ENCODE data around the gene DOP1A. TPM values are rescaled to one million over a fixed set of nuclear protein-coding genes. Genes with fewer than 3 reads are reported as not detected.

DOP1A gene
- total RNA-seq, 4 donors from 2014 or later: 44.8 to 118 (median 53.5) TPM

DNA sequence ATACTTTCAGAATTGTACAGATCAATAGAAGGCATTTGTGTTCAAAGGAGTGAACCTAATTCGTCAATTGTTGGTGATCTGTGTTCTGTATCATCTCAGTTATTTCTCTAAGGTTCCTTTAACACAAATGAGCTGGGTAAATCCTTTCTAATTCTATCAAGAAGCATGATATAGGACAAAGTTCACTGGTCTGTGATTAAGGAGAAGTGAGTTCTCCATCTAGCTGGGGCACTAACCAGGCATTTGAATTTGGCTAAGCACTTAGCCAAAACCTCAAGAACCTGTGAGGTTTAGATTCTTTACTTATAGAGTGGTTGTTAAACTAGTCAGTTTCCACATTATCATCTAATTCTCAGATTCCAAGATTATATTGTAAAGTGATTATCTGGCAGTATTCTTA is 50.3 kb downstream of the DOP1A start:
- Histone ChIP-seq H3K4me3 (no peak overlapping the region), H3K27me3 (no peaks in the 10 kb centered on the region), H3K27ac (no peak overlapping the region), H3K9me3 (no peaks in the 10 kb centered on the region), H3K36me3 (peaks cover 20% of the 10 kb centered on the region), H3K4me1 (no peaks in the 10 kb centered on the region)
- WGBS: 100% methylated on average over 1 of the region's 1 CpG
- DNase-seq (ENCODE audit: low spot score in 2 of 2): no peak
- TF ChIP-seq, protein P1, sequence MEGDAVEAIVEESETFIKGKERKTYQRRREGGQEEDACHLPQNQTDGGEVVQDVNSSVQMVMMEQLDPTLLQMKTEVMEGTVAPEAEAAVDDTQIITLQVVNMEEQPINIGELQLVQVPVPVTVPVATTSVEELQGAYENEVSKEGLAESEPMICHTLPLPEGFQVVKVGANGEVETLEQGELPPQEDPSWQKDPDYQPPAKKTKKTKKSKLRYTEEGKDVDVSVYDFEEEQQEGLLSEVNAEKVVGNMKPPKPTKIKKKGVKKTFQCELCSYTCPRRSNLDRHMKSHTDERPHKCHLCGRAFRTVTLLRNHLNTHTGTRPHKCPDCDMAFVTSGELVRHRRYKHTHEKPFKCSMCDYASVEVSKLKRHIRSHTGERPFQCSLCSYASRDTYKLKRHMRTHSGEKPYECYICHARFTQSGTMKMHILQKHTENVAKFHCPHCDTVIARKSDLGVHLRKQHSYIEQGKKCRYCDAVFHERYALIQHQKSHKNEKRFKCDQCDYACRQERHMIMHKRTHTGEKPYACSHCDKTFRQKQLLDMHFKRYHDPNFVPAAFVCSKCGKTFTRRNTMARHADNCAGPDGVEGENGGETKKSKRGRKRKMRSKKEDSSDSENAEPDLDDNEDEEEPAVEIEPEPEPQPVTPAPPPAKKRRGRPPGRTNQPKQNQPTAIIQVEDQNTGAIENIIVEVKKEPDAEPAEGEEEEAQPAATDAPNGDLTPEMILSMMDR (IDR thresholded peaks at IDR 0.05): no peak
- TF ChIP-seq POLR2AphosphoS5 (IDR thresholded peaks at IDR 0.05): no peak
- no peak for TF ChIP-seq EP300 (IDR thresholded peaks at IDR 0.05)
- TF ChIP-seq POLR2A (IDR thresholded peaks at IDR 0.05): no peak

- Histone ChIP-seq H3K9me3 (no peaks in the 10 kb centered on the region), H3K27me3 (no peaks in the 10 kb centered on the region), H3K27ac (no peak overlapping the region), H3K36me3 (peaks cover 35% of the 10 kb centered on the region), H3K4me1 (no peaks in the 10 kb centered on the region), H3K4me3 (no peak overlapping the region)
- no peak for DNase-seq (ENCODE audit: low spot score in 2 of 2)
- WGBS: 88% methylated on average over 2 of the region's 2 CpGs
- TF ChIP-seq POLR2AphosphoS5 (IDR thresholded peaks at IDR 0.05) (no peak), POLR2A (IDR thresholded peaks at IDR 0.05) (no peak), EP300 (IDR thresholded peaks at IDR 0.05) (no peak)
- TF ChIP-seq, protein P1 (IDR thresholded peaks at IDR 0.05): no peak
These were observed 52.4 kb downstream of the DOP1A start for GRCh38 chr6:83119742-83120300.

DNA sequence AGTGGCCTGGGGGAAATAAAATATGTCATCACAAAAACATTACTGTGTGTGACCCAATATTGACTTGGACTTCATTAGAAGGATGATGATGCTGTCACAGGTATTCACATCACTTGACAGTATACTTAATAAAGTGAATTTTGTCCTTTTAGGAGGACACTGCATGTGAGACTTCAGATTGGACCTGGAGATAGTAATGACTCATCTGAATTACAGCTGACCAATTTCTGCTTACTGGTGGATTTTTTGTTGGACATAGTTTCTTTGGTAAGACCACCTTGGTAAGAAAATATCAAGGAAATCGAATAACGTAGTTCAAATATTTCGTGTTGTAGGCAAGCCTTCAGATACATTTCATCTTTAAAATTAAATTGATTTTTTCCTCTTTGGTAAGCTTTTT is 57.1 kb downstream of the DOP1A start:
- H3K27ac ChIP-seq: no peak overlapping the region
- H3K4me1 ChIP-seq: no peaks in the 10 kb centered on the region
- H3K27me3 ChIP-seq: no peaks in the 10 kb centered on the region
- H3K4me3 ChIP-seq: no peak overlapping the region
- TF ChIP-seq, protein P1 (IDR thresholded peaks at IDR 0.05): no peak
- WGBS: 94% methylated on average over 3 of the region's 3 CpGs
- H3K9me3 ChIP-seq: no peaks in the 10 kb centered on the region
- DNase-seq (ENCODE audit: low spot score in 2 of 2): no peak
- H3K36me3 ChIP-seq: peaks cover 79% of the 10 kb centered on the region

DNA sequence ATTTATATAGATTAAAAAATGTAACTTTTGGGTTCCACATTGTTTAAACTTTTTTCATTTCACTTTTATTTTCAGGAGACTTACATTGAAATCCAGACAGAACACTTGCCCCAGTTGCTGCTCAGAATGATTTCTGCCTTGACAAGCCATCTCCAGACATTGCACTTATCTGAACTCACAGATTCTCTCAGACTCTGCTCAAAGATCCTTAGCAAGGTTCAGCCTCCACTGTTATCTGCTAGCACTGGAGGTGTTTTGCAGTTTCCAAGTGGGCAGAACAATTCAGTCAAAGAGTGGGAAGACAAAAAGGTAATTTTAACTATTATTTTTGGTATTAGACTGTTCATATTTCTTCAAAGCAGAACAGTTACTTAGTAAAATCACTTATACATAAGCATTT is 58.0 kb downstream of the DOP1A start:
- peaks cover 79% of the 10 kb centered on the region for H3K36me3 ChIP-seq
- no peaks in the 10 kb centered on the region for H3K9me3 ChIP-seq
- H3K4me1 ChIP-seq: no peaks in the 10 kb centered on the region
- TF ChIP-seq POLR2A (IDR thresholded peaks at IDR 0.05) (no peak), POLR2AphosphoS5 (IDR thresholded peaks at IDR 0.05) (no peak), EP300 (IDR thresholded peaks at IDR 0.05) (no peak)
- TF ChIP-seq, protein P1 (IDR thresholded peaks at IDR 0.05): no peak
- no peak overlapping the region for H3K4me3 ChIP-seq
- no peaks in the 10 kb centered on the region for H3K27me3 ChIP-seq
- no peak for DNase-seq (ENCODE audit: low spot score in 2 of 2)
- no peak overlapping the region for H3K27ac ChIP-seq

DNA sequence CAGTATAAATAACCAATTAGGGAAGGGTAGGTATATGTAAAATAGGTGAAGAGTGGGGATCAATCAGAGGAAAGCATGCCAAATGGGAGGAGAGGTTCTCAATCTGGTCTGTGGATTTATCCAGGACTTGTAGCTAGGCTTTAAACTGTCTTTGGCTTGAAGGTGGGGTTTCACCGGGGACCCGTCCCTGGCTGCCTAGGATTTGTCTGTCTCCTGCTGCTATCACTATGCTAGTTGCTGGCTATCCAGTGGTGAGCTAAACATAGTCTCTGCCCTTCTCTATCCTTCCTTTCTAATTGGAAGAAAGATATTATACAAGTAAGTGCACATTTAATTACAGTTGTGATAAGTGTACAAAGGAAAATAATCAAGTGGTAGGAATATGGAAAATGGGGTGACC is 58.8 kb downstream of the DOP1A start:
- H3K9me3 ChIP-seq: no peaks in the 10 kb centered on the region
- no peak for DNase-seq (ENCODE audit: low spot score in 2 of 2)
- TF ChIP-seq POLR2AphosphoS5 (IDR thresholded peaks at IDR 0.05) (no peak), EP300 (IDR thresholded peaks at IDR 0.05) (no peak), POLR2A (IDR thresholded peaks at IDR 0.05) (no peak)
- TF ChIP-seq, protein P1 (IDR thresholded peaks at IDR 0.05): no peak
- 95% methylated on average over 2 of the region's 2 CpGs for WGBS
- H3K4me1 ChIP-seq: no peaks in the 10 kb centered on the region
- H3K4me3 ChIP-seq: no peak overlapping the region
- H3K27ac ChIP-seq: no peak overlapping the region
- H3K36me3 ChIP-seq: peaks cover 80% of the 10 kb centered on the region
- no peaks in the 10 kb centered on the region for H3K27me3 ChIP-seq
